Ascending aorta (tissue), 2 donors: ENCODE data around the gene UBL4A. TPM values are rescaled to one million over a fixed set of nuclear protein-coding genes. Genes with fewer than 3 reads are reported as not detected.

Source experiments
- DNase-seq, 2 donors: peaks; one replicate each; pipeline ENCODE4 v3.0.0-alpha.2; 2019; ENCODE audit warnings: low spot score in 2 of 2
- H3K27ac ChIP-seq, 2 donors: fragments of 200-600 bp; sonication (generic); one replicate each; pipeline ENCODE4 v1.5.1; 2016 to 2017; ENCODE audit warnings: mild to moderate bottlenecking in 1 of 2
- H3K27me3 ChIP-seq: fragments of 200-600 bp; sonication (generic); one replicate; pipeline ENCODE4 v1.5.1; 2017
- H3K36me3 ChIP-seq, 2 donors: fragments of 200-600 bp; sonication (generic); one replicate each; pipeline ENCODE4 v1.5.1; 2016
- H3K4me1 ChIP-seq, 2 donors: fragments of 200-600 bp; sonication (generic); one replicate each; pipeline ENCODE4 v1.5.1; 2016 to 2017; ENCODE audit warnings: mild to moderate bottlenecking in 1 of 2
- H3K4me3 ChIP-seq, 2 donors: fragments of 200-600 bp; sonication (generic); one replicate each; pipeline ENCODE4 v1.5.1; 2016 to 2017; ENCODE audit warnings: mild to moderate bottlenecking in 1 of 2
- H3K9me3 ChIP-seq, 2 donors: fragments of 200-600 bp; sonication (generic); one replicate each; pipeline ENCODE4 v1.5.1; 2016
- CTCF ChIP-seq, 3 experiments: fragments of 200-600 bp in 2 of 3; fragments of 450-650 bp in 1 of 3; sonication (generic) in 2 of 3; IDR thresholded peaks; one replicate each; pipeline ENCODE4 v1.5.1; 2016 to 2019; ENCODE audit warnings: antibody characterized with exemption in 3 of 3, mild to moderate bottlenecking in 1 of 3, moderate library complexity in 1 of 3
- intact Hi-C: fragments of 100-400 bp; cut with DNase I; formaldehyde crosslinking; loops from one replicate; pipeline ENCODE4 v1.15.1; 2023
- total RNA-seq: library from RNA; depleted of rRNA; stranded (reverse); fragments of >200 nt; gene quantifications from one replicate; pipeline ENCODE4 v1.1.0, GENCODE V29; 2016

The UBL4A gene
- total RNA-seq, 1 donor from 2014 or later, result 127 TPM

- no peak for DNase-seq
- Histone ChIP-seq H3K4me1 (peaks cover 0 to 11% of the 10 kb centered on the region in 2 donors), H3K27me3 (no peaks in the 10 kb centered on the region), H3K9me3 (no peaks in the 10 kb centered on the region), H3K36me3 (peaks cover 0 to 6% of the 10 kb centered on the region in 2 donors), H3K4me3 (no peak overlapping the region), H3K27ac (peak overlapping the region; percentile 88 to 97)
- TF ChIP-seq CTCF (IDR thresholded peaks at IDR 0.05), result no peak
- intact Hi-C loops, result loop anchor here (5.0 kb wide), 1 partner anchor 44 kb away; no protein-coding TSS in a partner anchor
Observed at GRCh38 chrX:154488336-154489075, 2.1 kb upstream of the UBL4A start.

DNA sequence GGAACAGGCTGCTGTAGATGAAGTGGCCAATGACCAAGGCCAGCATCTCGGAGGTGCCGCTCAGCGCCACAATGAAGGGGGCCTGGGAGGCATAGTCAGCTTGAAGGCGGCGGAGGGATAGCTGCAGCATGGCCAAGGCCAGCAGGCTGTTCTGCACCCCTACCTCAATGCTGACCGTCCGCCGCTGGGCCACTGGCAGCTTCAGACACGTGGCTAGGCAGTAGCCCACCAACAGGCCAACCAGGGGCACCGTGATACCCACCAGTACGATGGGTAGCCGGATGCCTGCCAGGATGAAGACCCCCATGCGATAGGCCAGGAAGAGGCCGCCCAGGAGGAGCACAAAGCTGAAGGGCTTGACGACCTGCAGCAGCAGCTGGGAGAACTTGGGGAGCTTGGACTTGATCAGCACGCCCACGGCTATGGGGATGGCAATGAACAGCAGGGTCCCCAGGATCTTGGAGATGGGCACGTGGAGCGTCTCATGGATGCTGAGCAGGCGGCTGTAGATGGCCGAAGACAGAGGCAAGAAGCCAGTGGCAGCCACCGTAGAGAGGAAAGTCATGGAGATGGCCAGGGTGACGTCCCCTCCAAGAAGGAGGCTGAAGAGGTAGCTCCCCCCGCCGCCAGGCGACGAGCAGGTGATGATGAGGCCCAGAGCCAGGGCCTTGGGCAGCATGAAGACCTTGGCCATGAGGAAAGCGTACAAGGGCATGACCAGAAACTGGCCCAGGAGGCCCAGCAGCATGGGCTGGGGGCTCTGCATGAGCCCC lies 1.3 kb upstream of the UBL4A start:
- H3K9me3 ChIP-seq, result no peaks in the 10 kb centered on the region
- H3K27ac ChIP-seq, result peak overlapping the region; percentile 78 to 81
- intact Hi-C loops, result loop anchor here (2.0 to 5.0 kb wide), 2 partner anchors 45 to 51 kb away; partner anchors contain the start of gene GDI1
- DNase-seq, result no peak
- no peaks in the 10 kb centered on the region for H3K27me3 ChIP-seq
- H3K4me3 ChIP-seq, result peak overlapping the region in 1 of 2 donors; percentile 81
- H3K4me1 ChIP-seq, result peaks cover 0 to 11% of the 10 kb centered on the region in 2 donors
- TF ChIP-seq CTCF (IDR thresholded peaks at IDR 0.05), result no peak
- H3K36me3 ChIP-seq, result peaks cover 0 to 6% of the 10 kb centered on the region in 2 donors

GRCh38 chrX:154486052-154486395 lies 391 bp downstream of the UBL4A start:
- no peak for TF ChIP-seq CTCF (IDR thresholded peaks at IDR 0.05)
- no peak for DNase-seq
- Histone ChIP-seq H3K27me3 (no peaks in the 10 kb centered on the region), H3K36me3 (peaks cover 0 to 6% of the 10 kb centered on the region in 2 donors), H3K4me1 (peaks cover 0 to 11% of the 10 kb centered on the region in 2 donors), H3K9me3 (no peaks in the 10 kb centered on the region), H3K4me3 (peak overlapping the region; percentile 64 to 81), H3K27ac (peak overlapping the region; percentile 64 to 67)
- intact Hi-C loops, result loop anchor here (2.0 to 5.0 kb wide), 2 partner anchors 46 to 49 kb away; partner anchors contain the start of gene GDI1

GRCh38 chrX:154485150-154486051 lies 1.0 kb downstream of the UBL4A start:
- peaks cover 0 to 6% of the 10 kb centered on the region in 2 donors for H3K36me3 ChIP-seq

More at GRCh38 chrX:154485150-154486051, 1.0 kb downstream of the UBL4A start:
- DNase-seq, result no peak
- intact Hi-C loops, result loop anchor here (2.0 to 5.0 kb wide), 2 partner anchors 47 to 49 kb away; partner anchors contain the start of gene GDI1
- peak overlapping the region; percentile 64 to 81 for H3K4me3 ChIP-seq
- H3K27me3 ChIP-seq, result no peaks in the 10 kb centered on the region
- no peaks in the 10 kb centered on the region for H3K9me3 ChIP-seq
- no peak for TF ChIP-seq CTCF (IDR thresholded peaks at IDR 0.05)
- H3K4me1 ChIP-seq, result peaks cover 0 to 11% of the 10 kb centered on the region in 2 donors
- H3K27ac ChIP-seq, result peak overlapping the region; percentile 64 to 67
